HG03097 (cell line): Measurements from ENCODE around the gene REXO1.

ENCODE experiments used
- ATAC-seq: cut with Tn5 transposase; IDR thresholded peaks from one replicate; pipeline ENCODE4 v1.9.1; 2021; ENCODE audit not compliant: unreplicated experiment, low FRiP score

The REXO1 gene

DNA sequence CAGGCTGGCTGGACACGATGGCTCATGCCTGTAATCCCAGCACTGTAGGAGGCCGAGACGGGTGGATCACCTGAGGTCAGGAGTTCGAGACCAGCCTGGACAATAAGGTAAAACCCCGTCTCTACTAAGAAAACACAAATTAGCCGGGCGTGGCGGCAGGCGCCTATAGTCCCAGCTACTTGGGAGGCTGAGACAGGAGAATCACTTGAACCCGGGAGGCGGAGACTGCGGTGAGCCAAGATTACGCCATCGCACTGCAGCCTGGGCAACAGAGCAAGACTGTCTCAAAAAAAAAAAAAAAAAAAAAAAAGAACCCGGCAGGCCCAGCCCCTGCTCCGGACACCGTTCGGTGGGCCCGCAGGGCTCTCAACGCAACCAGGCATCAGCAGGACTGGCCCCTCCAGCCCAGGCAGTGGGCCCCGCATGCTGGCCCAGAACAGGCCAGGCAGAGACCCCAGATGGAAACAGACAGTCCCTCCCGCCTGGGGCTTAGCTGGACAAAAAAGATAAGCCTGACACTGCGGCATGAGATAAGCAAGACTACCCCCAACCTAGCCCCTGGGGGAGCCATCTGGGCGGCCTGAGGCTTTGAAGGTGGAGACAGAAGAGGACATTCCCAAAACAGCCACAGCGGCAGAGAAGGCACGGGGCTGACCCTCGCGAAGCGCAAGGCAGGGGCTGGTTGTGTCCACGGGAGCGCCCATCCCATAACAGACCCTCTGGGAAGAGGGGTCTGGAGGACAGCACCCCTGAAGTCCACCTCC lies 11.6 kb downstream of the REXO1 start:
- ATAC-seq: no peak

DNA sequence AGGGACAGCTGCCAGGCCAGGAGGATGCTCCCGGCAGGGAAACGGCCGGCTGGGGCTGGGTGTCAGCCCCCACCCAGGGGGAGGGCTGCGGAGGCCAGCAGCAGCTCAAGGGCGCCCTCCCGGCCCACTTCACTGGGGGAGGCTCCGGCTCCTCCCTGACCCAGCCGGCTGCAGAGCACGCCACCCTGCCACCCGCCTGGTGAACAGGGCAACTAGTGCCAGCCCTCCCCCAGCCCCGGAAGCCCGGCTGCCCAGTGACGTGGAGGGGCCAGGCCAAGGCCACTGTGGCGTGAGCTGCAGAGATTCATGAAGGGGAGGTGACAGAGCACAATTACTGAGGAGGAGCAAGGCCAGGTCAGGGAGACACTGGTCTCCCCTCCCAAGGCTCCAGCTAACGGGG lies 14.7 kb downstream of the REXO1 start:
- no peak for ATAC-seq

DNA sequence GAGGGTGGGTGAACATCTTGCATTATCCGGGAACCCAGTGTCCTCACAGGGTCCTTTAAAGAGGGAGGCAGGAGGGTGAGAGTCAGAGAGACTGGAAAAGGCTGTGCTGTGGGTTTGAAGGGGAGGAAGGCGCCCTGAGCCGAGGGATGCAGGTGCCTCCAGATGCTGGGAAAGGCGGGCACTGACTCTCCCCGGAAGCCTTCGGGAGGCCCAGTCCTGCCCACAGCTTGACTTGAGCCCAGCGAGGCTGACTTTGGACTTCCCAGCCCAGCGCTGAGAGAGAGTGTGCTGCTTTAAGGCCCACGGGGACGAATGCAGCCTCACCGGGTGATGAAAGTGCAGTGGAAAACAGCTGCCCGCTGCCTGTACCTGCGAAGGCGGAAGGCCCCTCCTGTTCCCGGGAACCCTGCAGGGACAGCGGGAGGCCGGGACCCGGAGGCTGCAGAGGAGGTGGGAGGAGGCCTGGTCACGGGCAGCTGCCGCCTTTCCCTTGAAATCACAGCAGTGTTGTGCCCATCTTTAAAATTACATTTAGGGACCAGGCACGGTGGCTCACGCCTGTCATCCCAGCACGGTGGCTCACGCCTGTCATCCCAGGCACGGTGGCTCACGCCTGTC lies 16.1 kb downstream of the REXO1 start:
- no peak for ATAC-seq

DNA sequence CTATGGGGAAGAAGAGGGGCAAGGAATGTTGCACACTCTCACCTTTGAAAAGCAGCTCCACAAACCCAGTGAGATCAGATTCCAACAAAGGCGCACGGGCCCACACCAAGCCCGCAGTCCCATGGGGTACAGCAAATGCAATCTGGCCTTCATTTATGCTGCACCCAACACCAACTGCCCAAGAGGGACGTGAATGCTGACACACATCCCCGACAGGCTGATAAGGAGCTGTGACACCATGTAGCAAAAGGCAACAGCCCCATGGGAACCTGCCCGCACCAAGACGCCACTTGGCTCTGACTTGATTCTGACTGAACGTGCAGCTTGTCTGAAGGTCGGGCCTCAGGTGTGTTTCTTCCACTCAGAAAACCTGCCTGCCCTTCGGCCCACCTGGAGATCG lies 17.3 kb downstream of the REXO1 start:
- no peak for ATAC-seq

DNA sequence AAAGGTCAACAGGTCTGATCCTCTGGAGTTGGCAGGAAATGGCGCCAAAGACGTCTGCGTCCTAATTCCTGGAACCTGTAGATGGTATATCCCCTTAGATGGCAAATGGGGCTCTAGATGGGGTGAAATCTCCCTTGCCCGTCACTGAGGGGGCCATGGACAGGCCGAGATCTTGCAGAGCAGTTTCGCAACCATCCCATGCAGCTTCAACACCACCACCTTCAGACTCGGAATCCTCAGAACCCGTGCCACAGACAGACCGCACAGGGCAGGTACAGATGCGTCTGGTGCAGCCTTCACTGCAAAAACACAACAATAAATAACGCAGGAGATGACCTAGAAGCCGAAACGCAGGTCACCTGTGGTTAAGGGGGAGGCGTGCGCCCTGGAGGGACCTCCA lies 17.7 kb downstream of the REXO1 start:
- no peak for ATAC-seq

DNA sequence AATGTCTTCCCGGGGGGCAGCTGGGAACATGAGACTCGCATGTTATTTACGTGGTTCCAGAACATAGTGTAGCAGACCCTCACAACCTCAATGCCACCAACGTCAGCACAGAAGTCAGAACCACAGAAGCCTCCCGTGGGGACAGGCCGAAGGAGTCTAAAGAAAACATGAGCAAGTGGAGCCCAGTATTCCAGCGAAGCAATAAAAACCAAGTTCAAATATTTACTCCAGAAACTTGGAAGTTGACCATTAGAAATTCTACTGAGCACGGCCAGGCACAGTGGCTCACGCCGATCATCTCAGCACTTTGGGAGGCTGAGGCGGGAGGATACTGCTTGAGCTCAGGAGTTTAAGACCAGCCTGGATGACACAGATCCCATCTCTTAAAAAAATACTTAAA lies 18.3 kb downstream of the REXO1 start:
- ATAC-seq: no peak

DNA sequence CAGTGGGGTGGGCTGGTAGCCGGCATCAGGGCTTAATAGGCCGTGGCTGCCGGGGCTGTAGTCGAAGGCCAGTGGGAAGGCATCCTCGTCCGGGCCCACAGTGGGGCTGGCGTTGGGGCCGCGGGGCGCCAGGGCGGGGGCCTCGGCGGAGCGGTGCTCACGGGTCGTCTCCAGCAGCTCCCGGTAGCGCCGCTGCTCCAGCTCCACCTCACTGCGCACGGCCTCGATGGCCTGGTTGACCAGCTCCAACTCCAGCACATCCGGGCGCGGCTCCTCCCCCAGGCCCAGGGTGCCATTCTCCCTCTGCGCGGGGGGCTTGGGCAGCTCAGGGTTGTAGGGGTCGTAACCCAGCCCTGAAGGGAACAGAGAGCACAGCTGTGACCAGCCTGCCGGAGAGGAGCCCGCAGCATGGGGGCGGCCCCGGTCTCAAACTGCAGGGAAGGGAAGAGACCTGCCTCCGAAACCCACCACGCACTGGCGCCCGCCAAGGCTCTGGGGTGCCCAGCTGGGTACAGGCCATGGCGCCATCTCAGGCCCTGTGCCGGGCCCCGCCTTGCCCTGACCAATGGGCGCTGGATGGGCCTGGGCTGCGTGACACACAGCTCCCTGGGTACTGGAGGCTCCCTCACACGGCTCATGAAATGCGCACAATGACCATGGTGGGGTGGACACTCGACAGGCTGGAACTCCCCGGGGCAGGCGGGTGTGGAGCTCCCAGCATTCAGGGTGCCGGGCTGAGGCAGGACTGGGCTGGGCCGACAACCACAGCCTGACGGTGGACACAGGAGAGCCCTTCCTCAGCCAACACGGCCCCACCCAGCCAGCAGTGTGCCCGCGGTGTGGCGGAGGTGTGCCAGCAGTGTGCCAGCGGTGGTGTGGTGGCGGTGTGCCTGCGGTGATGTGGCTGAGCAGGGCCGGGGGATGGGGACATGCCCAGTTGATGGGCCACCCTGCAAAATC lies 19.7 kb downstream of the REXO1 start:
- no peak for ATAC-seq

DNA sequence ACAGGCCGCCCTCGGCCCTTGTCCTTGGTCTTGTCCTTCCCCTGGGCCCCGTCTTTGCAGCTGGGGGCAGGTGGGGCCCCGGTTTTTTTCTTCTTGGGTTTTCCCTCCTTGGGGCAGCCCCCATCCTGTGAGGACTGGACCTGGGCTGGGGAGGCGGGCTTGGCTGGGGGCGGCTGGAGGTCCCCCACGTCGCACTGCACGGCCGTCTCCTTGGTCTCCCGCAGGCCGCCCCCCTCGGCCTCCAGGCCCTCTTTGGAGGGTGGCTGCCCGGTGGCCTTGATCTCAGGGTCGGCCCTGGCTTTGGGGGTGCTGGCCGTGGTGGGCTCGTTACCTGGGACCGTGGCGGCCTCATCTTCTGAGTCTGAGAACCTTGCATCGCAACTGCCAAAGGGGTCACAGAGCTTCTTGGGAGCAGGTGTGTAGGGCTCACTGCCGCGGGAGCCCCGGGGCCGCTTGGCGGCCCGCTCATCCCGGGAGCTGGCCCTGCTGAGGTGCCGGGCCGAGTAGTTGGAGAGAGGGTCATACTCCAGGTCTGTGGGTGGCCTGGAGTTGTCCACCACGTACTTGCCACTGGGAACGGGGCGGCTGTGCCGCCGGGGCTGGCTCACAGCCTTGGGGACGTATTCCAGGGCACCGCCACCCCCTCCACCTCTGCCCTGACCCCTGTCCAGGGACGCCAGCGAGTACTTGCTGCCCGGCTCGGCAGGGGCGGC lies 20.6 kb downstream of the REXO1 start:
- ATAC-seq: no peak

DNA sequence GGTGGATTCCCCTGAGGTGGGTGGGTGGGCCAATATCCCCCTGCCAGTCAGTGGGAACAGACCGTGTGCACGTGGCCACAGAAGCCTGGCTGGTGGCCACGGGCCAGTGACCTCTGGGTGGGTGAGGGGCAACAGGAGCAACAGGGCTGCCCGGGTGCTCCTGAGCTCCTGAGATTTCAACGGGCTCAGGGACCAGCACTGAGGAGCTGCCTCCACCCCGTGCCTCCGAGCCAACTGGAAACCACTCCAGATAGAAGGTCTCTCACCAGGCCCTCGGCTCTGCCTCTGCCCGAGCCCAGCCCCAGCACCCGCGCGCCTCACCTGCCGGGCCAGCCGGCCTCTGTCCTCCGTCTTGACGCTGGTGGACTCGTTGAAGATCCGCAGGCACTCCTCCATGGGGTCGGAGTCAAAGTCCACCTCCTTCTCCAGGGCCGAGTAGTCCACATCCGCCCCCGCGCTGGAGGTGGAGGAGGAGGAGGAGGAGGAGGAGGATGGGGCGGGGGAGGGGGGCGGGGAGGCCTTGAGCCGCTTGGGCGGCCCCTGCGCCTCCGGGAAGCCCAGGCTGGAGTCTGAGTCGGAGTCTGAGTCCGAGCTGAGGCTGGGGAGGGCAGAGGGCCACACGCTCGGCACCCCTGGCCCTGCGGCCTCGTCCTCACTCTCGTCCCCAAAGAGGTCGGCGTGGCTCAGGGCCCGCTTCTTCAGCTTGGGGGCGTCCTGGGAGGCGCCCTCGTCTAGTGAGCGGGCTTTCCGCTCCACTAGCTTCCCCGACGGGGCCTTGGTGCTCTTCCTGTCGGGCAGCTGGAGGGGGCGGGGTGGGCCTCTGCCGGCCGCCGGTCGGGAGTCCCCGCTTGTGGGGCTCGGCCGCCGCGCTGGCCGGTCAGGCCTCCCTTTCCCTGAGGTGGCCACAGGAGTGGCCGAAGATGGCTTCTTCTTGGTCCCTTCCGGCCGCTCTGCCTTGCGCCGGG lies 21.4 kb downstream of the REXO1 start:
- ATAC-seq: no peak

DNA sequence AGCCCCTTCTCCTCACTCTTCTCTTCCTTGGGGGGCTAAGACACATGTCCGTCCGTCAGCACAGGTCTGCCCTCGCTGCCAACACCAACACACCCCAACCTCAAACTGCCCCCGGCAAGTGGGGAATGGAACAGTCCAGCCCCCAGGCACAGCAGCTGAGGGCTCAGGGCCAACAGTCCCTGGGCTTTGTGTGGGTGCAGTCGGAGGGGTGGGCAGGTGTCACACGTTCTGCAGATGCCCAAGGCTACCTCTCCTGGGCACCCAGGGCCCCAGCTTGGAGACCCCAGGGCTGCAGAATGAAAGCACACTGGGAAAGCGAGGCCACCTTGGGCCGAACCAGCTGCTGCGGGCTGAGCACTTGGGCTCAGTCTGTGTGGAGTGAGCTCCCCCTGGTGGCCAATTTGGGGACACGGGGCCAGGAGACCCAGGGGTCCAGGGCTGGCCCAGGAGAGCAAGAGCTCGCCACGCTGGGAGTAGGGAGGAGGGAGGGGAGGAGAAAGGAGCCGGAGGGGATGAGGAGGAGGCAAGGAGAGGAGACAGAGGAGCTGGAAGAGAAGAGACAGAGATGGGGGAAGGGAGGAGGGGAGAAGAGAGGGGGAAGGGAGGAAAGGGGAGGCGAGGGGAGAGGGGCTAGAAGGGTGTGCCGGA lies 22.2 kb downstream of the REXO1 start:
- ATAC-seq: no peak

DNA sequence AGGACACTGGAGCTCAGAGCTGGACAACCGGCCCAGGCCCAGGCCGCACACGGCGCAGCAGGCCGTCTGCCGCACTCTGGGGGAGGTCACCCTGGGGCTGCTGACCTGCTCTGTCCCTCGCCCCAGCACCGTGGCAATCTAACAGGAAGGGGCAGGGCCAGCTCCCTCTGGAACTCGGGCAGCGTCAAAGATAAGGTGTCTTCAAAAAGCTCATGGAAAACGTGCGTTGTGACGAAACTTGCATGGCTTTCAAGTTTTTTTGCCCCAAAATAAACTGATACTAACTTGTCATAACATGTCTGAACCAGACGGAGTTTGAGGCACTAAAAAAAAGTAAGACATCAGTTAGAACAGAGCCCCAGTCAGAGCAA lies 24.0 kb downstream of the REXO1 start:
- ATAC-seq: no peak

DNA sequence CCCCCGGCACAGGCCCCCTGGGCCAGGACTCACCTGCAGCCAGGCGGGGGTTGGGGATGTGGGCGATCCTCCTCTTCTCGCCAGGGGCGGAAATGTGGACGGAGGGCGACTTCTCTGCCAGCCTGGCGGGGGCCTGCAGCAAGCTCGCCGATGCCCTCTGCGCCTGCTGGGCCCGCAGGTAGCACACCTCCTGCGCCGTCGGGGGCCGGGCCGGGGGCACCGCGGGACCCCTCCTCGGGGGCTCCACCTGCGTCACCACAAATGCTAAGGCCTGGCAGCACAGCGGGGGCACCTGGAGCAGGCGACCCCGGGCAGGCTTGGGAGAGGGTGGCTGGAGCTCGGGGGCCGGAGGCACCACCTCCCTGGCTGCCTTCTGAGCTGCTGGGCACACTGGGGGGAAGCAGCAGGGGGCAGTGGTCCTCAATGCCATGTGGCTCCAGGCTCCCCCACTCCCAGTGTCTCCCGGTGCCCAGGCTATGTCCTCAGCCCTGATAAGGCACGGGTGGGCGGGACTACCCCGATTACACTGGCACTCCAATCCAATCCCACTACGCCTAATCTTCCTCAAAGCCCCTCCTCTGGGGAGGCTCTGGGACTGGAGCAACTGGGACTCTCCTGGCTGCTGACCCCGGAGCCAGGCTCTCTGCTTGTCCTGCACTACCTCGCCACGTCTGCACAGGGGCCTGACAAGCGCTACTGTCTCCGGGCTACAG lies 24.6 kb downstream of the REXO1 start:
- ATAC-seq: no peak

DNA sequence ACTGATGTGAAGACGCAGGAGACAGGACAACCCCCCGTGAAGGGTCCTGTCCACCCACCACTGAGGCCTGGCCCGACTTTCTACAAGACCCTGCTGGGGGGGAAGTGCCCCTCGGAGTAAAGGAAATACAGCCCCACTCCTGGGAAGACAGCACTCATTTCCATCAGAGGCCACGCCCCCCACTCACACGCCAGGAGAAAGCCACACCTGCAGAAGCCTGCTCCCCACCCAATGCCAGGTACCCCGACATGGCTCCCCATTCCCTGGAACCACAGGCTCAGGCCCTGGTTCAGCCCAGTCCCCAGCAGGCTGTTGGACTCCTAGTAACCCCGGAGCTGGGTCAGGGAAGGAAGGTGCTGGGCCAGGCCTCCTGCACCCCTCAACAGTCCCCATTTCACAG lies 25.3 kb downstream of the REXO1 start:
- no peak for ATAC-seq

DNA sequence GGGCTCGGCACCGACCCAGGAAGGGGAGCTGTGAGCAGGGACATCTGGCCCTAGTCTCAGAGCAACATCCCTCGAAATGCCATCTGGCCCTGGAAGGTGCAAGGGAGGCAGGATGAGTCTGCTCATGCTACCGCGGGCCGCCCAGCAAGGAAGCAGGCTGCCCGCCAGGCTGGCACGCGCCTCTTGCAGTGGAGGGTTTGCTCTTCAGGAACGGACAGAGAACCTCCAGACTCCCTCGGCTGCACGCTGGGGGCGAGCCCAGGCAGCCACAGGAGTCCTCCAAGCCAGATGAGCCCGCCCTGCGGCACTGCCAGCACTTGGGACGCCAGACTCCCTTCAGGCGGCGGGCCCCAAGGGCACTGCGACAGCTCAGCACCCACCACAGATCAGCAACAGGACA lies 26.1 kb downstream of the REXO1 start:
- no peak for ATAC-seq

DNA sequence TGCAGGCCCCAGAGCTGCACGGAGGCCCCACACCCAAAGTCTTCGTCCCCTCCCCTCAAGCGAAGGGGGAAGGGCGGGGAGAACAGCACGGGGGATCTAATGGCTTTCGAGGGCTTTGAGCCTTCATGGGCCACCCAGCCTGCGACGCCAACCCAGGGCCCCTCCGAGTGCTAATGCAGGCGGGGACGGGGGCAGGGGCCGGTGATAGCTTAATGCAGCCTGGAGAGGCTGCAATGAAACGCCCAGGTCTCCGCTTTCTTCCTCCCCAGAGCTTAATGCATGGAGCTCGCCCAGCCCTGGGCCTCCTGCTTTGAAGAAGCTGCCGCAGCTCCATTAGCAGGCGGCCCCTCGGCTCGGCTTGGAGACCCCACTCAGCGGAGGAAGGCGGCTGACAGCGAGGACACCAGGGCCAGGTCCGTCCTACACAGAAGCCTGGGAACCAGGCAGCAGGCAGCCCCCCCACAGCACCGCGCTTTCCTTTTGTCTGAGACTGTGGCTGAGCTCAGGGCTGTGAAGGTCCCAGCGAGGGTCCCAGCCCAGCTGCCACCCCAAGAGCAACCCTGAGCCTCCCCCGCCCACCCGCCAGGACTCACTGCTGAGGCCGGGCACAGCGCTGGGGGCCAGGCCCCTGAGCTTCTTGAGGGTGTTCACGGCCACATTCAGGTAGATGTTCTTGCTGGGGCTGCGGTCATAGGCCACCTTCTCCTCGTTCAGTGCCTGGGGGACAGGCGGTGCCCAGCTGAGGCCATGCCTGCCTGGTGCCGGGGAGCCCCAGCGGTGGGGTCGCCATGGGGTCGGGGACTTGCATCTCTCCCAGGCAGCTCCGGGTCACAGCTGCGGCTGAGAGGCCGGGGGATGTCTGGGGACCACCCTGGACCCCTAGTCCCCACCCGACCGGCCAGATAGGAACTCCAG lies 28.7 kb downstream of the REXO1 start:
- no peak for ATAC-seq

DNA sequence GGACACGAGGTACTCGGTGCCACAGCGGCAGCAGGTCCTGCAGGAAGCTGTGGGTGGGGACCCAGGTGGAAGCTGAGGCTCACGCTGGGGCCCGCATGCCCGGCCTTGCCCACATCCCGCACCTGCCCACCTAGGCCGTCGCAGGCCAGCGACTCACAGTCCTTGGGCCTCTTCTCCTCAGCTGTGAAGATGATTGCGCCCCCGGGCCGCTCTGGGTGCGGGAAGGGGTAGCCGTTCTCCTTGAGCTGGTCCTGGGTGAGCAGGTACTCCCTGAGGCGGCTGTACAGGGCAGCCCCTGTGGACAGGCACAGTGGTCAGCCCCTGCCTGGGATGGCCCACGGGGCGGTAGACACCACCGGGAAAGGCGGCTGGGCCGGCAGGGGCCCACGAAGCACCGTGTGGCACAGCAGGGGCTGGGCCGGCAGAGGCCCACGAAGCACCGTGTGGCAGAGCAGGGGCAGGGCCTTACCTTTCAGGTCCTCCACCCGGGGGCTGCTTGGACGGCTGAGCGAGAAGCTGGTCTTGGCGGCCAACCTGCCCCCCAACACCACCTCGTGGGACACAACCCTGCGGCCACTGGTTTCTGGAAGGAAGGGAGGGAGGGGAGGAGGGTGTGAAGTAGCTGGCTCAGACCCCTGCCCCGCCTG lies 29.6 kb downstream of the REXO1 start:
- no peak for ATAC-seq

DNA sequence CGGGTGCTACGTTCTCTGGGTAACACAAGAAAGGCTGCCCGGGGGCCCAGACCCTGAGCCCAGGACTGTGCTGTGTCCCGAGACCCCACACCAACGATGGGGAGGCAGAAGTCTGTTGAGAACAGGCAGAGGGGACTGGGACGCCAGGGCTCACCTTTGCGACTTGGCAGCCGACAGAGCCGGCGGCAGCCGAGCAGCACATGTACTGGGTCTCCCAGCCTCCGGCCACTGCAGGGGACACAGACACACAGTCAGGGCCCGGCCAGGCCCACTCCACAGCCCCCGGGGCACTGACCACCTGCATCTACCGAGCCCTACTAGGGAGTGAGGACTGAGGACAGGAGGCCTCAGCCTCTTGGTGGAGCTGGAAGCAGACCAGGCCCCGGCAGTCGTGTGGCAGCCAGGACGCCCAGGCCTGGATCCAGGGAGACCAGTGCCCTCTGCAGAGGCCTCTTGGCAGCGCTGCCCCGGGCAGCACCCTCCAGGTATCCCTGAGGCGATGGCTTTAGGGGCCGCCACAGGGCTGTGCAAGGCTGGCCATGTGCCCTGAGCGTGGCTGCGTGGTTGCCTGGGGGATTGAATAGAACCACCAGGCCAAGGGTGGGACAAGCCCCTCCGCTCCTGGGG lies 30.6 kb downstream of the REXO1 start:
- no peak for ATAC-seq
